HepG2 (cell line): ENCODE results near the gene NCOA5. TPM values are rescaled to one million over a fixed set of nuclear protein-coding genes. Genes with fewer than 3 reads are reported as not detected.
A peak's percentile ranks its signal among the peaks of the same experiment; 100 is the strongest.

ENCODE experiments used
- ATF6 ChIP-seq: sonication (generic); formaldehyde crosslinking; conservative IDR thresholded peaks from 2 replicates; pipeline ENCODE4 v1.4.0; 2020; ENCODE audit warnings: missing genetic modification reagents
- ATF7 ChIP-seq, 2 experiments: fragments of 450-650 bp in 1 of 2; sonication (generic) in 1 of 2; formaldehyde crosslinking in 1 of 2; IDR thresholded peaks; 2 replicates each; pipeline versions ENCODE4 v1.4.0 to v1.6.1; 2016 to 2020; ENCODE audit warnings: antibody characterized with exemption in 1 of 2, mild to moderate bottlenecking in 1 of 2, missing genetic modification reagents in 1 of 2
- FIP1L1 ChIP-seq: fragments of 200-400 bp; formaldehyde crosslinking; IDR thresholded peaks from 2 replicates; pipeline ENCODE4 v1.6.1; 2018; ENCODE audit warnings: low read depth, mild to moderate bottlenecking, low read length, moderate library complexity, borderline replicate concordance; ENCODE audit not compliant: insufficient read depth
- HINFP ChIP-seq: sonication (generic); formaldehyde crosslinking; IDR thresholded peaks from 2 replicates; pipeline ENCODE4 v1.4.0; 2020; ENCODE audit warnings: low read depth, mild to moderate bottlenecking, missing genetic modification reagents
- HNRNPH1 ChIP-seq: fragments of 200-400 bp; formaldehyde crosslinking; optimal IDR thresholded peaks from 2 replicates; pipeline ENCODE3; 2017; ENCODE audit warnings: mild to moderate bottlenecking, low read depth, low read length
- KLF11 ChIP-seq: IDR thresholded peaks from 2 replicates; pipeline ENCODE4 v1.6.1; 2016; ENCODE audit warnings: missing compliant biosample characterization
- PHB2 ChIP-seq: fragments of 450-650 bp; IDR thresholded peaks from 2 replicates; pipeline ENCODE4 v1.6.1; 2018; ENCODE audit not compliant: partially characterized antibody
- PITX1 ChIP-seq: sonication (generic); formaldehyde crosslinking; IDR thresholded peaks from 2 replicates; pipeline ENCODE4 v1.5.1; 2020; ENCODE audit warnings: mild to moderate bottlenecking, missing genetic modification reagents
- PPARG ChIP-seq: conservative IDR thresholded peaks from 2 replicates; pipeline ENCODE4 v1.6.1; 2016; ENCODE audit warnings: missing biosample characterization, missing genetic modification reagents
- RARA ChIP-seq: IDR thresholded peaks from 2 replicates; pipeline ENCODE4 v1.6.1; 2016; ENCODE audit warnings: missing genetic modification reagents, missing compliant biosample characterization
- RCOR2 ChIP-seq: IDR thresholded peaks from 2 replicates; pipeline ENCODE4 v1.6.1; 2016; ENCODE audit warnings: missing biosample characterization, missing genetic modification reagents
- RFX1 ChIP-seq: fragments of 450-650 bp; IDR thresholded peaks from 2 replicates; pipeline ENCODE4 v1.6.1; 2017
- TCF7L2 ChIP-seq: IDR thresholded peaks from 2 replicates; pipeline ENCODE4 v1.6.1; 2011; ENCODE audit warnings: mild to moderate bottlenecking, low read depth, low read length, moderate library complexity
- ZNF138 ChIP-seq: sonication (generic); formaldehyde crosslinking; IDR thresholded peaks from 2 replicates; pipeline ENCODE4 v1.5.0; 2020; ENCODE audit warnings: mild to moderate bottlenecking, low read depth, missing genetic modification reagents
- ZNF232 ChIP-seq: sonication (generic); formaldehyde crosslinking; IDR thresholded peaks from 2 replicates; pipeline ENCODE4 v1.4.0; 2020; ENCODE audit warnings: missing genetic modification reagents, borderline replicate concordance
- ZNF343 ChIP-seq: sonication (generic); formaldehyde crosslinking; IDR thresholded peaks from 2 replicates; pipeline ENCODE4 v1.4.0; 2020; ENCODE audit warnings: mild to moderate bottlenecking, missing genetic modification reagents
- ZNF496 ChIP-seq: sonication (generic); formaldehyde crosslinking; IDR thresholded peaks from 2 replicates; pipeline ENCODE4 v1.8.1; 2023; ENCODE audit warnings: mild to moderate bottlenecking, moderate library complexity, missing genetic modification reagents; ENCODE audit not compliant: insufficient replicate concordance
- ZNF660 ChIP-seq: sonication (generic); formaldehyde crosslinking; IDR thresholded peaks from 2 replicates; pipeline ENCODE4 v1.5.1; 2020; ENCODE audit warnings: mild to moderate bottlenecking, low read depth, missing genetic modification reagents, borderline replicate concordance
- ZSCAN25 ChIP-seq: sonication (generic); formaldehyde crosslinking; IDR thresholded peaks from 2 replicates; pipeline ENCODE4 v1.8.0; 2022; ENCODE audit warnings: mild to moderate bottlenecking, missing genetic modification reagents
- polyA plus RNA-seq, 8 experiments: library from polyadenylated mRNA; depleted of rRNA in 3 of 8; stranded (reverse) in 7 of 8; unstranded in 1 of 8; fragments of >200 nt; fragmentation: Illumina TruSeq in 4 of 8; extraction: Trizol in 4 of 8; gene quantifications; 2 replicates each; pipeline versions ENCODE4 v1.2.1 to v1.2.3, GENCODE V29; 2011 to 2016; ENCODE audit warnings: low read depth in 4 of 8, missing spikeins in 1 of 8, mixed read lengths in 1 of 8; ENCODE audit not compliant: insufficient read depth in 1 of 8
- total RNA-seq, 5 experiments: library from RNA; depleted of rRNA; stranded (reverse); fragments of >200 nt; fragmentation: Illumina TruSeq; extraction: Trizol; gene quantifications; 2 replicates each; pipeline ENCODE4 v1.2.3, GENCODE V29; 2016; ENCODE audit warnings: low read depth in 1 of 5
- TF ChIP-seq, protein P1 (sequence below): sonication (generic); formaldehyde crosslinking; IDR thresholded peaks from 2 replicates; pipeline ENCODE4 v1.4.0; 2020; ENCODE audit warnings: missing genetic modification reagents

NCOA5 gene
- total and polyA plus RNA-seq, 2 of the 13 experiments (the other 11 are each of a cell fraction or from before 2014, with no cell fraction given): 16.5 to 28.4 TPM

DNA sequence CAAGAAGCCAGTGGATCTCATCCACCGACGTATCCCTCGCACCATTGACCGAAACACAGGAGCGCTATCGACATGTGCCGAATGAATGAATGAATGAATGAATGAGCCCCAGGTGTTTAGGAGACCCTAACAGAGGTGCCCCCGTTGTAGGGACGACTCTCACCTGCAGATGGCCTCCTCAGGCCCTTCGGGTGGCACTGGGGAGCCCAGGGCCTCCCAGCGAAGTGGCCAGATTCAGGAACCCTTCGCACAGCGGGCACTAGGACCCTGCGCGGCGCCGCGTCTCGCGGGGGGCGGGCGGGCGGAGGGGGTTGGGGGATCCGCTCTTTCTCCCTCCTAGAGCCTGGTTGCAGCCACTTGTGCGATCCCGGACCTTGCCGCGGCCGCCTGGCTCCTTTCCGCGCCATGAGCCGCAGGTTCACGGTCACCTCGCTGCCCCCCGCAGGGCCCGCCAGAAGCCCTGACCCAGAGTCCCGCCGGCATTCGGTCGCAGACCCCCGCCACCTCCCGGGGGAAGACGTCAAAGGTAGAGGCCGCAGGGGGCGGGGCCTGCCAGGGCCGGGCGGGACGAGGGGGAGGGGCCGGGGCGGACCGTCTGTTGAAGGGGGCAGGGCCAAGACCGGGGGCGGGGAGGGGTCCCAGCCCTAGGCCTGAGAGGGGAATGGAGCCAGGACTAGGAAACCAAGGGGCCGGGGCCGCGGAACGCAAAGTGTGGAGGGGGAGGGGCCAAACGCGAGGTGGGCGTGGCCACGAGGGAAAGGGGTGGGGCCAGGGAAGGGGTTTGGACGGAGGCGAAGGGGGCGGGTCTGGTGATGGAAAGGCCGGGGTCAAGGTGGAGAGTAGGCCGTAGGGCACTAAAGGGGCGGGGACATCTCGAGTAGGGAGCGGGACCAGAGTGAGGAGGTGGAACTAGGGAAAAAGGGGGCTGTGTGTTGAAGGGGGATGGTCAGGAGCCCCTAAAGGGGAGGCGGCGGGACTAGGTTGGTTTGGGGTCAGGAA lies 68.1 kb downstream of the NCOA5 start (continued):
- TF ChIP-seq RCOR2 (0 out of 2 replicates have a peak, but pooled peaks have one; percentile 17), TCF7L2 (no peak), PHB2 (no peak), ZNF496 (CRISPR knock-in tag) (no peak), PPARG (CRISPR knock-in tag) (no peak), RARA (CRISPR knock-in tag) (0 out of 2 replicates have a peak, but pooled peaks have one; percentile 27), FIP1L1 (no peak), ATF7 (IDR thresholded peaks at IDR 0.05) (no peak), ATF7 (CRISPR knock-in tag; IDR thresholded peaks at IDR 0.05) (peak; percentile 76; the same call in 1 of the 2 replicates), HNRNPH1 (no peak), RFX1 (no peak), ZNF232 (CRISPR knock-in tag) (no peak), PITX1 (peak; percentile 37; the same call in 1 of the 2 replicates), ZNF343 (CRISPR knock-in tag) (peak; percentile 52; the same call in 1 of the 2 replicates), ZSCAN25 (CRISPR knock-in tag) (no peak; the same call in 1 of the 2 replicates), ZNF660 (CRISPR knock-in tag) (no peak), HINFP (CRISPR knock-in tag) (no peak), ATF6 (CRISPR knock-in tag) (0 out of 2 replicates have a peak, but pooled peaks have one; percentile 46), ZNF138 (CRISPR knock-in tag) (0 out of 2 replicates have a peak, but pooled peaks have one; percentile 54), KLF11 (CRISPR knock-in tag) (no peak)
- TF ChIP-seq, protein P1, sequence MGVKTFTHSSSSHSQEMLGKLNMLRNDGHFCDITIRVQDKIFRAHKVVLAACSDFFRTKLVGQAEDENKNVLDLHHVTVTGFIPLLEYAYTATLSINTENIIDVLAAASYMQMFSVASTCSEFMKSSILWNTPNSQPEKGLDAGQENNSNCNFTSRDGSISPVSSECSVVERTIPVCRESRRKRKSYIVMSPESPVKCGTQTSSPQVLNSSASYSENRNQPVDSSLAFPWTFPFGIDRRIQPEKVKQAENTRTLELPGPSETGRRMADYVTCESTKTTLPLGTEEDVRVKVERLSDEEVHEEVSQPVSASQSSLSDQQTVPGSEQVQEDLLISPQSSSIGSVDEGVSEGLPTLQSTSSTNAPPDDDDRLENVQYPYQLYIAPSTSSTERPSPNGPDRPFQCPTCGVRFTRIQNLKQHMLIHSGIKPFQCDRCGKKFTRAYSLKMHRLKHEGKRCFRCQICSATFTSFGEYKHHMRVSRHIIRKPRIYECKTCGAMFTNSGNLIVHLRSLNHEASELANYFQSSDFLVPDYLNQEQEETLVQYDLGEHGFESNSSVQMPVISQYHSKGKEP: no peak
